Activated T-helper 1 cell treated with anti-CD3 and anti-CD28 coated beads, Interleukin-12 subunit alpha, Interleukin-12 subunit beta, Interleukin-2, Interleukin-4 antibody, amounts not matched to agents 30 ng/mL and 10 ng/mL and 1 ng/mL, durations not matched to agents 14 hours and 24 hours and 36 hours (primary cell): ENCODE measurements around the gene PRKCA. TPM values are rescaled to one million over a fixed set of nuclear protein-coding genes. Genes with fewer than 3 reads are reported as not detected.

Experiments
- DNase-seq: peaks from one replicate; pipeline ENCODE4 v3.0.0; 2021; ENCODE audit warnings: low spot score
- H3K27ac Mint-ChIP-seq: one replicate; pipeline ENCODE4 v1.8.0; 2021; ENCODE audit warnings: mild to moderate bottlenecking, mixed read lengths
- H3K27me3 Mint-ChIP-seq: one replicate; pipeline ENCODE4 v1.8.0; 2022; ENCODE audit warnings: mild to moderate bottlenecking, moderate library complexity, mixed read lengths; ENCODE audit not compliant: insufficient read depth
- H3K36me3 Mint-ChIP-seq: one replicate; pipeline ENCODE4 v1.8.0; 2021; ENCODE audit warnings: low read depth, mixed read lengths
- H3K4me1 Mint-ChIP-seq: one replicate; pipeline ENCODE4 v1.8.0; 2021; ENCODE audit warnings: low read depth, mixed read lengths
- H3K4me3 Mint-ChIP-seq: one replicate; pipeline ENCODE4 v1.8.0; 2021; ENCODE audit warnings: mild to moderate bottlenecking, moderate library complexity, mixed read lengths
- H3K9me3 Mint-ChIP-seq: one replicate; pipeline ENCODE4 v1.8.0; 2021; ENCODE audit warnings: mixed read lengths
- intact Hi-C: fragments of 100-400 bp; cut with micrococcal nuclease; formaldehyde crosslinking; loops from one replicate; pipeline ENCODE4 v1.15.1; 2024
- total RNA-seq: library from RNA; stranded (reverse); gene quantifications from 2 replicates; pipeline ENCODE4 v1.2.3, GENCODE V29; 2022

The PRKCA gene
- total RNA-seq, 1 donor from 2014 or later = 157 TPM

DNA sequence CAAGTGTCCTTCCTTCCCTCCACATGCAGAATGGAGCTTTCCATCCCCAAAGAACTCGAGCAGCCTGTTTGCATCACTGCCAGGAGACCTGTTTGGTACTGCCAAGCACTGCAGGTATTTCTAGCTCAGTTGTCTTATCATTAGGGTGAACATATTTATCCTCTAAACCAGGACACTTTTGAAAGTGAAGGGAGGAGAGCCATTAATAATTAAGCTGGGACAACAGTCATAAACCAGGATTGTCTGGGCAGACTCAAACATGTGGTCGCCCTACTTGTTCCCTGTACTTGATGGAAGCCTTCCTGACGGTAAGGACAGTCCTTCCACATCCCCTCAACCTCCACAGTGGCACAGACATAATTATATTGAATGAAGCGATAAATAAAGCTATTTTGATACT is 67.4 kb downstream of the PRKCA start:
- Mint-ChIP-seq H3K36me3 (peaks cover 20% of the 10 kb centered on the region), H3K27me3 (no peaks in the 10 kb centered on the region), H3K27ac (no peak overlapping the region), H3K9me3 (no peaks in the 10 kb centered on the region), H3K4me3 (no peak overlapping the region), H3K4me1 (peaks cover 83% of the 10 kb centered on the region)
- DNase-seq = no peak
- intact Hi-C loops = no loop called here

DNA sequence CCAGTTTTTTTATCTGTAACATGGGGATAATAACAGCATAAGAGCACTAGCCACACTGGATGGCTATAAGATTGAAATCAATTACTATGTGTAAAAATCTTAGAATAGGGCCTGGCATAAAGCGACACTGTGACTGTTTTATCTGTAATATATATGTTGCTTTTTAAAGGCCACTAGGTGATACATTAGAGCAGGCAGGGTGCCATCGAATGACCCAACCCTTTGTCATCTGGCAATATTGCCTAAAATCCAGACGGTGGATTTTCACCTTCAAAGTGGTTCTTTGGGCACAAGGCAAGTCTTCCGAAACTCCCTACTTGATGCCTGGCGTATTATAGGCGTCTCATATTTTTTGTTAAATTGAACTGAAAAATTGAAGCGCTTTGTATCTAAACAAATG is 69.1 kb downstream of the PRKCA start:
- DNase-seq = no peak
- peak overlapping the region; percentile 37 for H3K4me3 Mint-ChIP-seq
- H3K27me3 Mint-ChIP-seq = no peaks in the 10 kb centered on the region
- no peaks in the 10 kb centered on the region for H3K9me3 Mint-ChIP-seq
- peak overlapping the region; percentile 82 for H3K27ac Mint-ChIP-seq
- H3K36me3 Mint-ChIP-seq = peaks cover 20% of the 10 kb centered on the region
- peaks cover 79% of the 10 kb centered on the region for H3K4me1 Mint-ChIP-seq
- intact Hi-C loops = no loop called here

DNA sequence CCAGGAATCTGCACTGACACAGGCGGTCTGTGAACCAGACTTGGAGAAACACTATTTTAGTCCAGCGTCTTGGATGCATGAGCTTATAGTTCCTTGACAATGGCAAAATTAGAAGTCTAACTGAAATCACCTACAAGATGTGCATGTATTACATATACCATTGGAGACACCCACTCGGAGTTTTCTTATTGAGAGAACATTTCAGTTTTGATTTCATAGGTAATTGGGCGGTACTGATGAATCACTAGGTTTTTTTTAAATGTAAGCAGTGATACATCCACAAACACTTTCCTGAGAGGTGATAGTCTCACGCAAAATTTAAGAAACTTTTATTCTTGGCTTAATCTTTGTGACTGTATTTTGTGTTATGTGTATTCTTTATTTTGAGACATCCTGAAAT is 69.8 kb downstream of the PRKCA start:
- Mint-ChIP-seq H3K4me3 (peak overlapping the region; percentile 37), H3K4me1 (peaks cover 73% of the 10 kb centered on the region), H3K36me3 (peaks cover 18% of the 10 kb centered on the region)

DNA sequence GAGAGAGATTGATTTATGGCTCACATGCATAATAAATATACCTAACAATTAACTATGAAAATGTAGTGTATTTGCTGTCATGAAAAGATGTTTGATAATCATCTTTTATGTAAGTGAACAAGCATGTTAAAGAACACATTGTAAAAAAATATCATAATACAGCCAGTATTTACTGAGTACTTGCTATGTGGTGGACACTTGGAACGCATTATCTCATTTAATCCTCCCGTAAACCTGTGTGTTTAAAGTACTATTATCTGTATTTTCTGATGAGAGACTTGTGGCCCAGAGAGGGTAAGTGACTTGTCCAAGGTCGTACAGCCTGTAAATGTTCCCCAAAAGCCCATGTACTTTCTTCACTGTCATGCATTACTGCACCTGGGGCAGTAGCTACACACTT is 70.7 kb downstream of the PRKCA start:
- H3K36me3 Mint-ChIP-seq = peaks cover 14% of the 10 kb centered on the region
- DNase-seq = no peak
- peaks cover 66% of the 10 kb centered on the region for H3K4me1 Mint-ChIP-seq
- intact Hi-C loops = loop anchor here (2.0 kb wide), 2 partner anchors 66 to 94 kb away; no protein-coding TSS in a partner anchor
- no peak overlapping the region for H3K4me3 Mint-ChIP-seq
- no peaks in the 10 kb centered on the region for H3K27me3 Mint-ChIP-seq
- peak overlapping the region; percentile 36 for H3K27ac Mint-ChIP-seq
- no peaks in the 10 kb centered on the region for H3K9me3 Mint-ChIP-seq

More for the DNA sequence above, 69.8 kb downstream of the PRKCA start:
- H3K27ac Mint-ChIP-seq = peak overlapping the region; percentile 82
- DNase-seq = no peak
- no peaks in the 10 kb centered on the region for H3K9me3 Mint-ChIP-seq
- intact Hi-C loops = loop anchor here (1.0 to 2.0 kb wide), 5 partner anchors 8 to 95 kb away; no protein-coding TSS in a partner anchor
- no peaks in the 10 kb centered on the region for H3K27me3 Mint-ChIP-seq

DNA sequence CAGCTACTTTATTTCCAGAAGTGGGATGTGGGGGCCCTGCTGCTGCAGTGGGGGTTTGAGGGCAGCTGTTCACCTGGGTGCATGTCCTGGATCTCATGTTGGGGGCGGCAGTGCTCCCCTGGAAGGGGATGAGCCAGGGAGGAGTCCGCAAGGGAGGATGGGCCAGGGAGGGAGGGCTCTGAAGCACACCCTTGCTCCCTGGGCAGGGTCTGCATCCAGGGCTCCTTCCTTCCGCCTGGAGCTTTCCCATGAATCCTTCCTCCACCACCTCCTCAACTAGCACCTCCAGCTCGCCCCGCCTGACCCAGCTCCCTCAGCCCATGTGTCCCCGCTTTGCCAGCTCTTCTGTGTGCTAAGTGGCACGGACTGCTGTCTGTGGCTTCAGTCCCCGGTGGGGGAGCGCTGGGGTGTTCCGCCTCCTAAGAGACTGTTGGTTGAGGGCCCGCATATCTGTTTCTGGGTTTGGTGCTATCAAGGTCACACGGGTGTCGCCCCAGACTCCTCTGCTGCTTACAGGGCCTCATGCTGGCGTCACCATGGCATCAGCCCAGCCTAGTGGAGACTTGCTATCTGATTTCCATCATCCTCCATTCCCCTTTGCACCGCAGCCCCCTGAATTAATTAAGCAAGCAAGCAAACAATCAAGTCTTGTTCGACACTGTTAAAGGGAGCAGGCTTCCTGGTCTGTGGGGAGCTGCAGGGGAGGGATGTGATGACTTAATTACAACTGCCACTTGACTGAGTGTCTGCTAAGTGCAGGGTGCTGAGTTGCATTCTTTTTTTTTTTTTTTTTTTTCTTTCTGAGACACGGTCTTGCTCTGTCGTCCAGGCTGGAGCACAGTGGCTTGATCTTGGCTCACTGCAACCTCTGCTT is 71.8 kb downstream of the PRKCA start:
- intact Hi-C loops = loop anchor here (2.0 kb wide), 2 partner anchors 67 to 93 kb away; no protein-coding TSS in a partner anchor
- DNase-seq = no peak
- Mint-ChIP-seq H3K4me1 (peaks cover 64% of the 10 kb centered on the region), H3K4me3 (peak overlapping the region; percentile 30), H3K27ac (peak overlapping the region; percentile 61), H3K9me3 (no peaks in the 10 kb centered on the region), H3K27me3 (no peaks in the 10 kb centered on the region), H3K36me3 (peaks cover 15% of the 10 kb centered on the region)

DNA sequence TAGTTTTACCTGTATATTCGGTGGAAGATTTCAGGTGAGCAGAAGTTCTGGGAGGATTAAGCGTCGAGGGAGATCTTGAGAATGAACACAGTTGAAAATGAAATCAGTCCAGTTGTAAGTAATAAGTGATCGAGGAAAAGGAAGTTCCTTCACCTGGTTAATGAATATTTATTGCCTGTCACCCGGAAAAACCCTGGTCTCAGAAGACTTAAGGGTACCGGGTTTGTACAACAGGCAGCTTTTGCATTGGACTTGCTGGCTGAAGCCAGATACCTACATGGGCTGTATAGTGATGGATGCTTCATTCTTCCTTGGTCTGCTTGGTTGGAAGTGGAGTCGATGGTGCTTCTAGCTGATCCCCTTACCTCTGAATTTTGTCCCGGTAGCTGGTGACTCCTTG is 72.7 kb downstream of the PRKCA start:
- Mint-ChIP-seq H3K27me3 (no peaks in the 10 kb centered on the region), H3K36me3 (peaks cover 11% of the 10 kb centered on the region), H3K4me3 (peak overlapping the region; percentile 30), H3K9me3 (no peaks in the 10 kb centered on the region), H3K27ac (peak overlapping the region; percentile 61), H3K4me1 (peaks cover 68% of the 10 kb centered on the region)
- intact Hi-C loops = no loop called here
- DNase-seq = no peak

DNA sequence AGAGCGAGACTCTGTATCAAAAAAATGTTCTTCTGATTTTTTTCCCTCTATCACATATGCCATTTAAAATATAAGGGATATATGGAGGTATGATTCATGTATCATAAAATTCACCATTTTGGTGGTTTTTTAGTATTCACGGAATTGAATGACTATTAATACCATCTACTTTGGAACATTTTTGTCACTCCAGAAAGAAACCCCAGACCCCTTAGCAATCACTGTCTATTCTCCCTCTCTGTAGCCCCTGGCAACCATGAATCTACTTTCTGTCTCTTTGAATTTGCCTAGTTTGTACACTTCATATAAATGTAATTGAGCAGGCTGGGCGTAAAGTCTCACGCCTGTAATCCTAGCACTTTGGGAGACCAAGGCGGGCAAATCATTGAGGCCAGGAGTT is 75.9 kb downstream of the PRKCA start:
- no peak for DNase-seq
- Mint-ChIP-seq H3K27me3 (no peaks in the 10 kb centered on the region), H3K4me3 (no peak overlapping the region), H3K9me3 (no peaks in the 10 kb centered on the region), H3K4me1 (peaks cover 57% of the 10 kb centered on the region), H3K27ac (no peak overlapping the region), H3K36me3 (peaks cover 11% of the 10 kb centered on the region)
- intact Hi-C loops = no loop called here

DNA sequence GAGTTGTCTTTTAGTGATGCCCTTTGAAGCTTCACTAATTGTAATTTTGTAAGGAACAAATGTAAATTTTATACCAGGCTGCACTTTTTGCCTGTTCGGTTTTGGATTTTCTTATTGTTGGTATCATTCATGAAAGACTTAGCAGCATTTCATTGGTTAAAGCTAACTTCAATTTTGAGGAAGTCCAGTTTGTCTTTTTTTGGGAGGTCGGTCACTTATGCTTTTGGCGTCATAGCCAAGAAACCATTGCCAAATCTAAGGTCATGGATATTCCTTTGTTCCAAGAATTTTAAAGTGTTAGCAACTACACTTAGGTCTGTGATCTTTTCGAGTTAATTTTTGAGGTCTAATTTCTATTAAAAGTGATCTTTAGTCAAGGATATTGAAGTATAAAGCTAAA is 77.1 kb downstream of the PRKCA start:
- no peak for DNase-seq
- H3K27me3 Mint-ChIP-seq = no peaks in the 10 kb centered on the region
- H3K9me3 Mint-ChIP-seq = no peaks in the 10 kb centered on the region
- peaks cover 48% of the 10 kb centered on the region for H3K4me1 Mint-ChIP-seq
- no peak overlapping the region for H3K4me3 Mint-ChIP-seq
- peaks cover 11% of the 10 kb centered on the region for H3K36me3 Mint-ChIP-seq
- intact Hi-C loops = no loop called here
- H3K27ac Mint-ChIP-seq = no peak overlapping the region

DNA sequence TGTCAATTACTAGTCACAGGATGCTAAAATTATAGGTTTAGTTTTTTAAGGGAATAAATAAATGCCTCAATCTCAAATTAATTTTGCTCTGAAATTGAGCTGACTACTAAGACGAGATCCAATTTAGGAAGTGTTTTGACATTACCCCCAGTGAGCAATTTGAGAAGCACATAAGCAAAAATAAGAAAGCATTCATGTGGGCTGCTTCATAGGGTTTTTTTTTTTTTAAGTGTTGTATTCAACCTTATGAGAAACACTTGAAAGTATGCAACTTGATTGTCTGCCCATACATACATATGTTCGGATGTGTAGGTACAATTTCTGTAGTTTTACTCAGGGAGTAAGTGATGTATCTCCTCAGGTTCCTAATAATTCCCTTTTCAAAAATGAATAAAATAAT is 77.6 kb downstream of the PRKCA start:
- intact Hi-C loops = loop anchor here (2.0 kb wide), 1 partner anchor 19 kb away; no protein-coding TSS in a partner anchor
- H3K27ac Mint-ChIP-seq = no peak overlapping the region
- H3K9me3 Mint-ChIP-seq = no peaks in the 10 kb centered on the region
- no peak for DNase-seq
- H3K4me3 Mint-ChIP-seq = no peak overlapping the region
- H3K27me3 Mint-ChIP-seq = no peaks in the 10 kb centered on the region
- H3K4me1 Mint-ChIP-seq = peaks cover 48% of the 10 kb centered on the region
- H3K36me3 Mint-ChIP-seq = peaks cover 13% of the 10 kb centered on the region

DNA sequence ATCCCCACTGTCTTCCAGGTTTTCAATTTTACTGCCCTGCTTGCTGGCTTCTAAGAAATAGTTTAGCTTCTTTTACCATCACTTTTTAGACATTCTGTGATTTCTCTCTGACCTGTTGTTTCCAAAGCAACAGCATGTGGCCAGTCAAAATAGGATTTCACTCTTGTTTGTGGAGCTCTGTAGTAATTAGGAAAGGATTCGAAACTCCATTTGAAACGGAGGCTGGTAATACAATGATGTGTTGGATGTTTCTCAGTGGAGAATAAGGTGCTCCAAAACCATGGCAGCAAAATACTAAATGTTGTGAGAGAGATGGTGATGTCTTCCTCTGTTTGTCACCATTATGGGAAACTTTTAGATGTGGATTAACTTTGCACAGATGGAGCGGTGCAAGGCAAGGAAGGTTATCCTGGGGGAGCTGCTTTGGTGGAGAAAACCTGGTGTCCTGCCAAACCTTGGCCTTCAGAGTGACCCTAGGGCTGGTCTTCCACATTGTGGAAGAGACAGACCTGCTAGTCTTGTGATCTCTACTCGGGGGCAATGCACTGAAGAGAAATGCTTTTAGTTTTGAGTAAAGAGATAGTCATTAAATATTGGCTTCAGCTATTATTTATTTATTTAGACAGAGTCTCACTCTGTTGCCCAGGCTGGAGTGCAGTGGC is 79.4 kb downstream of the PRKCA start:
- Mint-ChIP-seq H3K4me3 (no peak overlapping the region), H3K27me3 (no peaks in the 10 kb centered on the region), H3K4me1 (peaks cover 48% of the 10 kb centered on the region), H3K9me3 (no peaks in the 10 kb centered on the region), H3K36me3 (peaks cover 20% of the 10 kb centered on the region), H3K27ac (peak overlapping the region; percentile 35)
- intact Hi-C loops = loop anchor here (2.0 kb wide), 1 partner anchor 17 kb away; no protein-coding TSS in a partner anchor
- DNase-seq = no peak

DNA sequence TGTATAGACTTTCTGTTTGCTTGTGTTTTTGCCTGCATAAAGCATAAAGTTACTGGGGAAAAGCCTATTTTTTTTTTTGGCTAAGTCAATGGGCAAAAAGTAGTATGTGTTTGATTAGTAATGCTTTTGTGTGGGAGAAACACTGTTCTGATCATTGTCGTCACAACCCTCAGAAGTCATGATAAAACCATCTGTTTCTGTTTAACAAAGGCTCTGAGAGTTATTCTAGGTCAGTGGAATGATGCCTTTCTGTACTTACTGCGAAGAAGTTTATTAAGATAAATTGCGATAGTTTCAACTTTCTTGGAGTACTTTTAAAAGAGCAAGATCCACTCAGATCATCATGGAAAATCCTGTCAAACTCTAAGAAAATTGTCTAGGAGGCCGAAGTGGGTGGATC is 80.9 kb downstream of the PRKCA start:
- H3K4me1 Mint-ChIP-seq = peaks cover 59% of the 10 kb centered on the region
- peaks cover 27% of the 10 kb centered on the region for H3K36me3 Mint-ChIP-seq
- no peaks in the 10 kb centered on the region for H3K9me3 Mint-ChIP-seq
- intact Hi-C loops = no loop called here
- DNase-seq = no peak
- no peak overlapping the region for H3K4me3 Mint-ChIP-seq
- H3K27me3 Mint-ChIP-seq = no peaks in the 10 kb centered on the region
- H3K27ac Mint-ChIP-seq = peak overlapping the region; percentile 12

DNA sequence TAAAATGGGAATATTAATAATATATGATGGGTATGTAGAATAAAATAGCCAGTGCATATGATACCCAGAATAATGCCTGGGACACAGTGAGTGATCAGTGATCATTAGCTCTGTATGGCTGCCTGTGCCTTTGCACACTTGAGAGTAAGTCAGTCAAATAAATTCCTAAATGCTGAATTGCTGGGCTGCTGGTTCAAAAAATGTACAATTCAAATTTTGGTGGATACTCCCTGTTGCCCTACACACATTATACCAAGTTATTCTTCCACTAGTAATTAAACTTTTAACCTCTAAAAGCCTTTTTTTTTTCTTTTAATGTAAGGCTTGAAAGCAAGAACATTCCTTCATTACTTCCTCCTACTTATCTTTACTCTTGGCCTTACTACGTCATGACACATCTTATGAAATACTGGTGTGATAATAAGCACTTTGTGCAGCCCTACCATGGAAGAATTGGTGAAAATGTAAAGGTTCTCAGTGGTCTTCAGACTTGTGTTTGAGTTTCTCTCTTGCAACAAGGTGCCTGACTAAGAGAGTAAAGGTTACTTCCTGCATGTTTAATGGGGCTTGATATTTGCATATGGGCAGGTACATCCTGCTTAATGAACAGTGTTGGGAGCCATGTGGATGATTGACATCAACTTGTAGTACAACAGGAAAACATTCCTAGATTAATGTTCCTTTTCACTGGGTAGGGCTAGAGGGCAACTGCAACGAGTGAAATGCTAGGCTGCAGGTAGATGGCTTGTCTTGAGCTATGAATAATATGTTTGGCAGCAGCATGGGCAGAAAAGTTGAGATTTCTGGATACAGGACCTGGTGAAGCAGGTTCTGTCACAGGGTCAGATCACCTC is 84.3 kb downstream of the PRKCA start:
- peaks cover 39% of the 10 kb centered on the region for H3K36me3 Mint-ChIP-seq

More for the DNA sequence above, 84.3 kb downstream of the PRKCA start:
- DNase-seq = no peak
- H3K9me3 Mint-ChIP-seq = no peaks in the 10 kb centered on the region
- H3K27ac Mint-ChIP-seq = peak overlapping the region; percentile 72
- peaks cover 60% of the 10 kb centered on the region for H3K4me1 Mint-ChIP-seq
- no peak overlapping the region for H3K4me3 Mint-ChIP-seq
- H3K27me3 Mint-ChIP-seq = no peaks in the 10 kb centered on the region
- intact Hi-C loops = no loop called here
